Lower leg skin (tissue), 4 donors: Measurements from ENCODE around the gene NEGR1. TPM values are rescaled to one million over a fixed set of nuclear protein-coding genes. Genes with fewer than 3 reads are reported as not detected.

Experiments
- DNase-seq, 2 donors: peaks; one replicate each; pipeline ENCODE4 v3.0.0-alpha.2; 2019; ENCODE audit warnings: low spot score in 2 of 2
- H3K4me3 ChIP-seq: fragments of 200-600 bp; sonication (generic); 2 replicates; pipeline ENCODE4 v1.5.1; 2017; ENCODE audit warnings: mild to moderate bottlenecking, low read depth; ENCODE audit not compliant: poor library complexity, severe bottlenecking
- CTCF ChIP-seq, 3 donors: fragments of 450-650 bp; IDR thresholded peaks; one replicate each; pipeline ENCODE4 v1.5.1; 2016; ENCODE audit warnings: antibody characterized with exemption in 3 of 3, mild to moderate bottlenecking in 3 of 3, moderate library complexity in 2 of 3
- POLR2A ChIP-seq, 2 donors: fragments of 450-650 bp; IDR thresholded peaks; one replicate each; pipeline ENCODE4 v1.6.1; 2016 to 2017; ENCODE audit warnings: antibody characterized with exemption in 2 of 2, mild to moderate bottlenecking in 1 of 2, moderate library complexity in 1 of 2
- WGBS, 2 donors: methylation state at CpG; one replicate each; pipeline ENCODE4 v1.1.5; 2018; 5-methylcytosine and 5-hydroxymethylcytosine counted together
- intact Hi-C: fragments of 100-400 bp; cut with DNase I; formaldehyde crosslinking; loops from one replicate; pipeline ENCODE4 v1.15.0; 2023; ENCODE audit warnings: low total_unique reads
- total RNA-seq, 4 donors: library from RNA; depleted of rRNA; stranded (reverse); fragments of >200 nt; gene quantifications; one replicate each; pipeline ENCODE4 v1.1.0, GENCODE V29; 2016

The NEGR1 gene
- total RNA-seq, 4 donors from 2014 or later, result 4.1 to 13.6 (median 6.0) TPM

GRCh38 chr1:71919811-71920509, 362.4 kb downstream of the NEGR1 start:
- WGBS, 2 donors, result 68 to 70% methylated on average over 2 of the region's 2 CpGs
- intact Hi-C loops, result no loop called here
- DNase-seq, result no peak
- TF ChIP-seq CTCF (IDR thresholded peaks at IDR 0.05) (no peak), POLR2A (IDR thresholded peaks at IDR 0.05) (no peak)
- H3K4me3 ChIP-seq, result no peak overlapping the region

DNA sequence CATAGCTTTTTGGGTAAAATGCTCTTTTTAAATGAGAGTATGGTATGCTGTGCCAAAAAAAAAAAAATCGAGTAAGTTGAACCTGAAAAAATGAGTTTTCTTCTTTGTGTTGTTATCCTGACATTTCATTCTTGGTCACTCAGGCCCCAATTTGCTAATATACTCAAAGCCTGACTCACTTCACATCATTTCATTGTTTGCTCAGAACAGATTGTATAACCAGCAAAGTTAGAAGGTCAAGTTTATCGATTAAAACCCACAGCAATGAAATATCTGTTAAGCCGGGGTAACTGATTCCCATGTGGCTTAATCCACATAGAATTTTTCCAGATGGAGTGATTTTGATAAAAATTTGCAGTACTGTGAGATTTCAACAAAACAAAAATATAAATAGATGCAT, 363.7 kb downstream of the NEGR1 start:
- no peak for TF ChIP-seq POLR2A (IDR thresholded peaks at IDR 0.05)
- no peak for TF ChIP-seq CTCF (IDR thresholded peaks at IDR 0.05)
- no peak for DNase-seq
- intact Hi-C loops, result no loop called here
- H3K4me3 ChIP-seq, result no peak overlapping the region
- 67 to 68% methylated on average over 3 of the region's 3 CpGs for WGBS, 2 donors

DNA sequence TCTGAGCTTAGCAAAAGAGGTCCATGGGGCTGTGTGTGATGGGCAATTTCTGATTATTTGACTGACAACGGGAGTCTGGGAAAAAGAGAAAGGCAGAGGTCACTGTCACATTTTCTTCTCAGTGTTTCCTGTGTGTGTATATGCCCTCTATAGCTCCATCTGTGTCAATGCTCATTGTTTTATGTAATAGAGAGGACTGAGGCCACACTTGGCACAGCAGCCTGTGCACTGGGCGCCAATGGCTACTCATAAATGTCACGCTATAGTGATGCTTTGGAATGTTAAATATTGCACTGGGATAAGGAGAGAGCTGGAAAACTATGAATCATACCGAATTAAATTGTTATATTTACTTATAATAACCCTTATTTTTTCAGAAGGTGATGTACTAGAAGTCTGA, 365.4 kb downstream of the NEGR1 start:
- DNase-seq, result no peak
- 89 to 92% methylated on average over 4 of the region's 4 CpGs for WGBS, 2 donors
- TF ChIP-seq POLR2A (IDR thresholded peaks at IDR 0.05), result no peak
- TF ChIP-seq CTCF (IDR thresholded peaks at IDR 0.05), result no peak
- no peak overlapping the region for H3K4me3 ChIP-seq
- intact Hi-C loops, result no loop called here

DNA sequence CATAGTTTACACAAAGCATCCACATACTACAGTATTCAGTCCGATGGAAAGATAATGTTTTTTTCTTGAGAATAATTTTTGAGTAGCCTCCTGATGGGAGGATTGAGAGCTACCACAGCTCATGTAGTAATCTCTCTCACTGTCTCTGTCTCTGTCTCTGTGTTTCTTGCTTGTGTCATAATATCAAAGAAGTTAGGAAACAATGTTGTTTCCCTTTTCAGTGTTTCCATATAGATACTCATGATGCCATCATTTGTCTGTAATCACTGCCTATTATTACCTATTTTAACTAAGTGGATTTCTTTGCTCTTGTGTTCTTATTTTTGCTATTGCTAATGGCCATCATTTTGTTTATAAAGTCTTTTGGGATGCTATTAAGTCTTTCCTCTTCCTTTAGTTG, 367.7 kb downstream of the NEGR1 start:
- 85 to 95% methylated on average over 1 of the region's 1 CpG for WGBS, 2 donors
- intact Hi-C loops, result no loop called here
- H3K4me3 ChIP-seq, result no peak overlapping the region
- DNase-seq, result no peak
- TF ChIP-seq CTCF (IDR thresholded peaks at IDR 0.05), result no peak
- TF ChIP-seq POLR2A (IDR thresholded peaks at IDR 0.05), result no peak

GRCh38 chr1:71908871-71909390, 373.4 kb downstream of the NEGR1 start:
- TF ChIP-seq CTCF (IDR thresholded peaks at IDR 0.05) (no peak), POLR2A (IDR thresholded peaks at IDR 0.05) (no peak)
- WGBS, 2 donors, result 78 to 85% methylated on average over 1 of the region's 1 CpG
- DNase-seq, result no peak
- intact Hi-C loops, result no loop called here
- H3K4me3 ChIP-seq, result no peak overlapping the region

DNA sequence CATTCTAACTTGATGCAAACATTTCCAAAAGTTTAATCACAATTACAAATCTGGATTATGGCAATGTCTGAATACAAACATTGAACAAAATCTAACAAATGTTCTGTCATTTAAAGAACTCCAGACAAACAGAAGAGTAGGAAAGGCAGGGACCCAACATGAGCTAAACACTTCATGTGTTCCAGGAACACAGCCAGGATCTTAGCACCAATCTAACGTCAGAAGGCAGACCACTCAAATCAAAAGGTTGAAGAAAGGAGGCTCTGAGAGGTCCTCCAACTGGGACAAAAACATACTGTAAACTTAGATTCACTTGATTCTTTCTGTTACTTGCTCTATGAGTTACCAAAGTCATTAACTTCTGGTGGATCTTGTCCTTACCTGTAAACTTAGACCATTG, 374.0 kb downstream of the NEGR1 start:
- no peak for TF ChIP-seq POLR2A (IDR thresholded peaks at IDR 0.05)
- no peak for TF ChIP-seq CTCF (IDR thresholded peaks at IDR 0.05)
- 14 to 33% methylated on average over 1 of the region's 1 CpG for WGBS, 2 donors
- intact Hi-C loops, result no loop called here
- no peak overlapping the region for H3K4me3 ChIP-seq
- no peak for DNase-seq
